Activated naive CD8-positive, alpha-beta T cell treated with anti-CD3 and anti-CD28 coated beads, Interleukin-2, amount 10 ng/mL, durations not matched to agents 7 days and 5 days (primary cell): ENCODE data around the gene ZNF512. TPM values are rescaled to one million over a fixed set of nuclear protein-coding genes. Genes with fewer than 3 reads are reported as not detected.
"Not testable (repeated sequence)": the region's sequence is repeated elsewhere in the genome, so short reads cannot be mapped to it uniquely, and the experiment has no call there.

ENCODE experiments used
- ATAC-seq: fragments of 150-1000 bp; cut with Tn5 transposase; one replicate; pipeline ENCODE4 v1.10.0; 2021; ENCODE audit warnings: low read depth, moderate library complexity
- POLR2A ChIA-PET: fragments of 350-600 bp; sonication (Branson Sonifier 250); formaldehyde crosslinking; loops from one replicate; lab custom pipeline; 2021; ENCODE audit warnings: antibody characterized with exemption; lab: Charles Lee
- DNase-seq: peaks from one replicate; pipeline ENCODE4 v3.0.0; 2021
- H3K27ac Mint-ChIP-seq: one replicate; pipeline ENCODE4 v1.8.0; 2022; ENCODE audit warnings: mild to moderate bottlenecking, mixed read lengths
- H3K27me3 Mint-ChIP-seq: one replicate; pipeline ENCODE4 v1.8.0; 2022; ENCODE audit warnings: mild to moderate bottlenecking, moderate library complexity, mixed read lengths
- H3K36me3 Mint-ChIP-seq: one replicate; pipeline ENCODE4 v1.8.0; 2021; ENCODE audit warnings: mild to moderate bottlenecking, mixed read lengths
- H3K4me1 Mint-ChIP-seq: one replicate; pipeline ENCODE4 v1.8.0; 2021; ENCODE audit warnings: mixed read lengths
- H3K4me3 Mint-ChIP-seq: one replicate; pipeline ENCODE4 v1.8.0; 2022; ENCODE audit warnings: mild to moderate bottlenecking, moderate library complexity, mixed read lengths
- H3K9me3 Mint-ChIP-seq: one replicate; pipeline ENCODE4 v1.8.0; 2021; ENCODE audit warnings: mixed read lengths
- total RNA-seq, 2 experiments: library from RNA; stranded (reverse); gene quantifications; one replicate each; pipeline ENCODE4 v1.2.3, GENCODE V29; 2021

Gene ZNF512
- total RNA-seq, 2 experiments from 2014 or later = 55.0 to 56.6 TPM

DNA sequence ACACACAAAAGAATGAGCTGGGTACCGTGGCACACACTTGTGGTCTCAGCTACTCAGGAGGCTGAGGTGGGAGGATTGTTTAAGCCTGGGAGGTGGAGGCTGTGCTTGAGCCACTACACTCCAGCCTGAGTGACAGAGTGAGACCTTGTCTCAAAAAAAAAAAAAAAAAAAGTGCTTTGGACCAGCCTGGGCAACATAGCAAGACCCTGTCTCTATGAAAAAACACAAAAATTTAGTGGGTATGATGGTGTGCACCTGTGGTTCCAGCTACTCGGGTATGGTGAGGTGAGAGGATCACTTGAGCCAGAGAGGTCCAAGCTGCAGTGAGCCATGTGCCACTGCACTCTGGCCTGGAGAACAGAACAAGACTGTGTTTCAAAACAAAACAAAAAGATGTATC, 10.4 kb downstream of the ZNF512 start:
- POLR2A ChIA-PET = interaction anchor here (0.6 to 0.7 kb wide), 2 partner anchors 12 to 213 kb away, joined by 3 read pairs; partner anchors contain the start of gene ZNF513
- Mint-ChIP-seq H3K4me3 (no peak overlapping the region), H3K27ac (no peak overlapping the region), H3K4me1 (peaks cover 4% of the 10 kb centered on the region), H3K36me3 (peaks cover 62% of the 10 kb centered on the region), H3K9me3 (peaks cover 17% of the 10 kb centered on the region), H3K27me3 (no peaks in the 10 kb centered on the region)
- DNase-seq (no peak), ATAC-seq (no peak)

- H3K27me3 Mint-ChIP-seq, H3K27ac Mint-ChIP-seq, H3K4me1 Mint-ChIP-seq, POLR2A ChIA-PET, DNase-seq, H3K4me3 Mint-ChIP-seq, ATAC-seq: not testable (repeated sequence)
- Mint-ChIP-seq H3K36me3 (peaks cover 62% of the 10 kb centered on the region), H3K9me3 (peaks cover 17% of the 10 kb centered on the region)
Measured at GRCh38 chr2:27594020-27594703, 11.3 kb downstream of the ZNF512 start.

DNA sequence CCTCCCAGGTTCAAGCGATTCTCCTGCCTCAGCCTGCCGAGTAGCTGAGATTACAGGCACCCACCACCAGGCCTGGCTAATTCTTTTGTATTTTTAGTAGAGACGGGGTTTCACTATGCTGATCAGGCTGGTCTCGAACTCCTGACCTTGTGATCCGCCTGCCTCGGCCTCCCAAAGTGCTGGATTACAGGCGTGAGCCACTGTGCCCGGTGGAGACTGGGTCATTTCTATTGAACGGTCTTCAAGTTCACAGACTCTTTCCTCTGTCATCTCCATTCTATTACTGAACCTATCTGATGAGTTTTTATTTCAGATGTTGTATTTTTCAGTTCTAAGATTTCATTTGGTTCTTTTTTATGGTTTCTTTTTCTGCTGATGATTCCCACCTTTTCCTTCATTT, 12.6 kb downstream of the ZNF512 start:
- H3K9me3 Mint-ChIP-seq = peaks cover 13% of the 10 kb centered on the region
- ATAC-seq, DNase-seq, H3K4me3 Mint-ChIP-seq, POLR2A ChIA-PET, H3K27ac Mint-ChIP-seq, H3K27me3 Mint-ChIP-seq: not testable (repeated sequence)
- H3K4me1 Mint-ChIP-seq = peaks cover 17% of the 10 kb centered on the region
- peaks cover 58% of the 10 kb centered on the region for H3K36me3 Mint-ChIP-seq

GRCh38 chr2:27596627-27597026, 13.8 kb downstream of the ZNF512 start:
- H3K36me3 Mint-ChIP-seq = peaks cover 56% of the 10 kb centered on the region
- POLR2A ChIA-PET = no interaction called here
- no peaks in the 10 kb centered on the region for H3K27me3 Mint-ChIP-seq
- no peak overlapping the region for H3K27ac Mint-ChIP-seq
- H3K4me1 Mint-ChIP-seq = peaks cover 17% of the 10 kb centered on the region
- H3K4me3 Mint-ChIP-seq = no peak overlapping the region
- ATAC-seq = no peak
- DNase-seq = no peak
- H3K9me3 Mint-ChIP-seq = peaks cover 9% of the 10 kb centered on the region

DNA sequence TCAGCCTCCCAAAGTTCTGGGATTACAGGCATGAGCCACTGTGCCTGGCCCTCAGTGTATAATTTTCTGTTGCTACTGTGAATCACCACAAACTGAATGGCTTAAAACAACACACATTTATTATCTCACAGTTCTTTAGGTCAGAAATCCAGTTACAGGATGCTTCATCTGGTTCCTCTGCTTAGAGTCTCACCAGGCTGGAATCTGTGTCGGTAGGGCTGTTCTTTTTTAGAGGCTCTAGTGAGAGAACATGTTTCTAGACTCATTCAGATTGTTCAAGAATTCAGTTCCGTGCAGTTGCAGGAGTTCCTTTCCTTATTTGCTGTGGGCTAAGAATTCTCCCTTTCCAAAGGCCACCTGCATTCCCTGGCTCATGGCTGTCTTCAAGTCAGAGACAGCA, 23.8 kb downstream of the ZNF512 start:
- peaks cover 1% of the 10 kb centered on the region for H3K4me1 Mint-ChIP-seq
- DNase-seq (no peak), ATAC-seq (no peak)
- H3K36me3 Mint-ChIP-seq = peaks cover 41% of the 10 kb centered on the region
- H3K9me3 Mint-ChIP-seq = no peaks in the 10 kb centered on the region
- POLR2A ChIA-PET = no interaction called here
- no peak overlapping the region for H3K27ac Mint-ChIP-seq
- no peaks in the 10 kb centered on the region for H3K27me3 Mint-ChIP-seq
- H3K4me3 Mint-ChIP-seq = no peak overlapping the region

DNA sequence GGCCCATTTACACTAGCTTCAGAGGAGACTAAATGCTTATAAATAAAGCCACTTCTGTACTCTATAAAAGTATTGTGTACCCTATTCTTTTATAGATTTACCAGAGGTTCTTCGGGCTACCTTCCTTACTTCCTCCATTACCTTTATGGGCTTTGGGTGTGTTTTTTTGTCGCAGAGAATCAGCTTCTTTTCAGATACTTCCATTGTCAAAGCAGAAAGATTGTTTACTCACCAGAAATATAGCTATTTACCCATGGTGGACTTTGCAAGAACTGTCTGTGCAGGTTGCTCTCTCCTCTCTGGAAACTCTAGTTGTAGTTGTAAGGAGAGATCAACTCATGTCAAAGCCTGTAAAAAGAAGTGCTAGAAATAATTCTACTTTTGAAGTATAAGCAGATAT, 31.1 kb downstream of the ZNF512 start:
- H3K36me3 Mint-ChIP-seq = peaks cover 37% of the 10 kb centered on the region
- DNase-seq (no peak), ATAC-seq (no peak)
- no peaks in the 10 kb centered on the region for H3K9me3 Mint-ChIP-seq
- H3K27me3 Mint-ChIP-seq = no peaks in the 10 kb centered on the region
- no peak overlapping the region for H3K4me3 Mint-ChIP-seq
- no peak overlapping the region for H3K27ac Mint-ChIP-seq
- POLR2A ChIA-PET = no interaction called here
- no peaks in the 10 kb centered on the region for H3K4me1 Mint-ChIP-seq

DNA sequence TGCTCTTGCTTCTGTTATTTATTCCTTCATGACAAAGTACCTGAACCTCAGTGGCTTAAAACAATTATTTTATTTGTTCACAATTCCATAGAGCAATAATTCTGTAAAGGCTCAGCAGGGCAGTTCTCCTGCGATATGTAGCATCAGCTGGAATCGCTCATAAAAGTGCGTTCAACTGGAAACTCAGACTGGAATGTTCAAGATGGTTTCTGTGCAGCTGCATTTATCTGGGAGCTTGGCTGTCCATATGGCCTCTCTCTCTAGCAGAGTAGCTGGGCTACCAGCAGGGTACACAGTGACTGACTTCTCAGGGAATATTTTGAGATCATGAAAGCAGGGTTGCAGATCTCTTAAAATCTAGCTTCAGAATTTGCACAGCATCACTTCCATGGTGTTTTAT, 32.5 kb downstream of the ZNF512 start:
- DNase-seq (no peak), ATAC-seq (no peak)
- Mint-ChIP-seq H3K4me1 (no peaks in the 10 kb centered on the region), H3K4me3 (no peak overlapping the region), H3K9me3 (no peaks in the 10 kb centered on the region), H3K27me3 (no peaks in the 10 kb centered on the region), H3K27ac (no peak overlapping the region), H3K36me3 (peaks cover 38% of the 10 kb centered on the region)
- POLR2A ChIA-PET = interaction anchor here (1.2 kb wide), 1 partner anchor 10 kb away, joined by 3 read pairs; no protein-coding TSS in a partner anchor

GRCh38 chr2:27621524-27621923, 38.7 kb downstream of the ZNF512 start:
- H3K27me3 Mint-ChIP-seq = no peaks in the 10 kb centered on the region

GRCh38 chr2:27622921-27623384, 40.1 kb downstream of the ZNF512 start:
- H3K36me3 Mint-ChIP-seq = peaks cover 33% of the 10 kb centered on the region
- no peak for ATAC-seq
- peak overlapping the region; percentile 3 for H3K27ac Mint-ChIP-seq
- DNase-seq = no peak
- POLR2A ChIA-PET = no interaction called here
- no peaks in the 10 kb centered on the region for H3K9me3 Mint-ChIP-seq
- H3K27me3 Mint-ChIP-seq = no peaks in the 10 kb centered on the region
- H3K4me3 Mint-ChIP-seq = no peak overlapping the region
- H3K4me1 Mint-ChIP-seq = peaks cover 15% of the 10 kb centered on the region

More at GRCh38 chr2:27621524-27621923, 38.7 kb downstream of the ZNF512 start:
- peaks cover 4% of the 10 kb centered on the region for H3K4me1 Mint-ChIP-seq
- H3K9me3 Mint-ChIP-seq = no peaks in the 10 kb centered on the region
- no peak for ATAC-seq
- no peak overlapping the region for H3K4me3 Mint-ChIP-seq
- POLR2A ChIA-PET = no interaction called here
- peak overlapping the region; percentile 24 for H3K27ac Mint-ChIP-seq
- peaks cover 41% of the 10 kb centered on the region for H3K36me3 Mint-ChIP-seq
- no peak for DNase-seq

GRCh38 chr2:27624943-27625342, 42.1 kb downstream of the ZNF512 start:
- no peak for ATAC-seq
- no peak for DNase-seq
- Mint-ChIP-seq H3K4me3 (no peak overlapping the region), H3K27me3 (no peaks in the 10 kb centered on the region), H3K9me3 (no peaks in the 10 kb centered on the region), H3K27ac (no peak overlapping the region), H3K36me3 (peaks cover 29% of the 10 kb centered on the region), H3K4me1 (peaks cover 17% of the 10 kb centered on the region)
- POLR2A ChIA-PET = interaction anchor here (1.6 kb wide), 1 partner anchor 10 kb away, joined by 3 read pairs; no protein-coding TSS in a partner anchor

DNA sequence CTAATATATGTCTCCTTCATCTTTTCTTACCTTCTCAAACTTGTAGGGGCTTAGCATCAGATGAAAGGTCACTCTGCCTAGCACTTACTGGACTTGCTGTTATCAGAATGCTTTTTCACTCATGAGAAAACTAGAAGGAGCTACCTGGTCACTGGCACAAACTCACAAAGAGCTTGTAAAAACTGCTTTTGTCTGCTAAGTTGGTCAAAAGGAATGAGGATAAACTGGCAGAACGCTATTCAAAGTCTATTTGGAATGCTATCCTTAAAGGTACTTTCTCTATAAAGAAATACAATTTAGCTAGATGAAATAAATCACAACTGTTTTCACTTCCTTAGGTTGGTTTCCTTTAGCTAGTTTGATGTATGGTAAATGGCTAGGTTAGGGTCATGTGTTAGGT, 43.5 kb downstream of the ZNF512 start:
- not testable (repeated sequence) for H3K4me3 Mint-ChIP-seq, ATAC-seq
- POLR2A ChIA-PET = interaction anchor here (1.2 kb wide), 1 partner anchor 217 kb away, joined by 3 read pairs; the partner anchor contains the start of gene PPM1G

GRCh38 chr2:27626921-27627320, 44.1 kb downstream of the ZNF512 start:
- H3K9me3 Mint-ChIP-seq, ATAC-seq, DNase-seq, H3K27me3 Mint-ChIP-seq, H3K4me3 Mint-ChIP-seq: not testable (repeated sequence)
- peaks cover 18% of the 10 kb centered on the region for H3K4me1 Mint-ChIP-seq
- POLR2A ChIA-PET = interaction anchor here (1.2 to 2.6 kb wide), 2 partner anchors 44 to 217 kb away, joined by 3 to 11 read pairs; partner anchors contain the start of genes PPM1G and ZNF512
- H3K27ac Mint-ChIP-seq = peak overlapping the region; percentile 37
- H3K36me3 Mint-ChIP-seq = peaks cover 28% of the 10 kb centered on the region

More for the DNA sequence above, 43.5 kb downstream of the ZNF512 start:
- not testable (repeated sequence) for H3K9me3 Mint-ChIP-seq, H3K27ac Mint-ChIP-seq, H3K27me3 Mint-ChIP-seq, DNase-seq
- Mint-ChIP-seq H3K4me1 (peaks cover 17% of the 10 kb centered on the region), H3K36me3 (peaks cover 33% of the 10 kb centered on the region)

GRCh38 chr2:27627963-27628766, 45.3 kb downstream of the ZNF512 start:
- no peak for DNase-seq
- POLR2A ChIA-PET = interaction anchor here (0.6 to 2.9 kb wide), 13 partner anchors 10 to 276 kb away, joined by 3 to 15 read pairs (median 4); partner anchors contain the start of genes NRBP1, PPM1G, SLC4A1AP and SUPT7L
- no peak overlapping the region for H3K27ac Mint-ChIP-seq
- H3K27me3 Mint-ChIP-seq = no peaks in the 10 kb centered on the region
- no peak overlapping the region for H3K4me3 Mint-ChIP-seq
- peaks cover 18% of the 10 kb centered on the region for H3K4me1 Mint-ChIP-seq
- no peaks in the 10 kb centered on the region for H3K9me3 Mint-ChIP-seq
- peaks cover 24% of the 10 kb centered on the region for H3K36me3 Mint-ChIP-seq
- ATAC-seq = peak; percentile 41
